ENCODE measurements around the gene LY6G6F. TPM values are rescaled to one million over a fixed set of nuclear protein-coding genes. Genes with fewer than 3 reads are reported as not detected.
A peak's percentile ranks its signal among the peaks of the same experiment; 100 is the strongest.

Gene LY6G6F
- total and polyA plus RNA-seq, 10 of the 15 experiments (the other 5 are each of a cell fraction or from before 2014, with no cell fraction given), result not detected

DNA sequence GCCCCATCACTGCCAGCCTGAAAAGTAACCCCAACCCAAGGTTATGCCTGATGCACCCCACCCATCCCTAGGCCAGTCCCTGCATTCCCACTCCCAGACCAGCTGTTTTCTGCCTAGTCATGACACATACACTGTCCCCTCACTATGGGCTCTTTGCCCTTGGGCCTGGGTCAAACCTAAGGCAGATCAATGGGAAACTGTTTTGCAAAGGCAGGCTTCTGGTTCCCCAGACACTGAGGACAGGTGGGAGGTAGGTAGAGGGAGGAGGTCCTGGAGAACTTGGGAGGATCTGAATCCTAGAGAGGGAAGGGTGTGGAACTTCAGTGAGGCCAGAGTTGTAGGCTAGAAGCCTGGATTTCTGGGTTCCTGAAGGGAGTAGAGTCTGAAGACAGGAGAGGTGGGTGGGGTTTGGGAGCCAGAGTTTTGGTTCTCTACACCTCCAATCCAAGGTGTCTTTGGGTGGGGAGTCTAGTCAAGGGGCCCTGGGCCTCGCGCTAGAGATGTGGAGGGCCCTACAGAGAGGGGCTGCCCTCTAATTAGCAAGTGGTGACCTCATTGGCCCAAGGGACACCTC is 27.7 kb downstream of the LY6G6F start (continued):
- TF ChIP-seq, protein P1, sequence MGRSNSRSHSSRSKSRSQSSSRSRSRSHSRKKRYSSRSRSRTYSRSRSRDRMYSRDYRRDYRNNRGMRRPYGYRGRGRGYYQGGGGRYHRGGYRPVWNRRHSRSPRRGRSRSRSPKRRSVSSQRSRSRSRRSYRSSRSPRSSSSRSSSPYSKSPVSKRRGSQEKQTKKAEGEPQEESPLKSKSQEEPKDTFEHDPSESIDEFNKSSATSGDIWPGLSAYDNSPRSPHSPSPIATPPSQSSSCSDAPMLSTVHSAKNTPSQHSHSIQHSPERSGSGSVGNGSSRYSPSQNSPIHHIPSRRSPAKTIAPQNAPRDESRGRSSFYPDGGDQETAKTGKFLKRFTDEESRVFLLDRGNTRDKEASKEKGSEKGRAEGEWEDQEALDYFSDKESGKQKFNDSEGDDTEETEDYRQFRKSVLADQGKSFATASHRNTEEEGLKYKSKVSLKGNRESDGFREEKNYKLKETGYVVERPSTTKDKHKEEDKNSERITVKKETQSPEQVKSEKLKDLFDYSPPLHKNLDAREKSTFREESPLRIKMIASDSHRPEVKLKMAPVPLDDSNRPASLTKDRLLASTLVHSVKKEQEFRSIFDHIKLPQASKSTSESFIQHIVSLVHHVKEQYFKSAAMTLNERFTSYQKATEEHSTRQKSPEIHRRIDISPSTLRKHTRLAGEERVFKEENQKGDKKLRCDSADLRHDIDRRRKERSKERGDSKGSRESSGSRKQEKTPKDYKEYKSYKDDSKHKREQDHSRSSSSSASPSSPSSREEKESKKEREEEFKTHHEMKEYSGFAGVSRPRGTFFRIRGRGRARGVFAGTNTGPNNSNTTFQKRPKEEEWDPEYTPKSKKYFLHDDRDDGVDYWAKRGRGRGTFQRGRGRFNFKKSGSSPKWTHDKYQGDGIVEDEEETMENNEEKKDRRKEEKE (IDR thresholded peaks at IDR 0.05), result no peak
- no peak for TF ChIP-seq BACH1 (IDR thresholded peaks at IDR 0.05; ENCODE audit: borderline replicate concordance)
- no peak for TF ChIP-seq SIN3A (IDR thresholded peaks at IDR 0.05; ENCODE audit: low read depth, low read length)
- TF ChIP-seq CHD4 (IDR thresholded peaks at IDR 0.05), result no peak
- no peak for TF ChIP-seq SP1 (IDR thresholded peaks at IDR 0.05; ENCODE audit: low read depth, low read length)
- no peak for TF ChIP-seq ZSCAN29 (IDR thresholded peaks at IDR 0.05)
- TF ChIP-seq YY1 (IDR thresholded peaks at IDR 0.05; ENCODE audit: low read depth, low read length), result no peak
- TF ChIP-seq, protein P2, sequence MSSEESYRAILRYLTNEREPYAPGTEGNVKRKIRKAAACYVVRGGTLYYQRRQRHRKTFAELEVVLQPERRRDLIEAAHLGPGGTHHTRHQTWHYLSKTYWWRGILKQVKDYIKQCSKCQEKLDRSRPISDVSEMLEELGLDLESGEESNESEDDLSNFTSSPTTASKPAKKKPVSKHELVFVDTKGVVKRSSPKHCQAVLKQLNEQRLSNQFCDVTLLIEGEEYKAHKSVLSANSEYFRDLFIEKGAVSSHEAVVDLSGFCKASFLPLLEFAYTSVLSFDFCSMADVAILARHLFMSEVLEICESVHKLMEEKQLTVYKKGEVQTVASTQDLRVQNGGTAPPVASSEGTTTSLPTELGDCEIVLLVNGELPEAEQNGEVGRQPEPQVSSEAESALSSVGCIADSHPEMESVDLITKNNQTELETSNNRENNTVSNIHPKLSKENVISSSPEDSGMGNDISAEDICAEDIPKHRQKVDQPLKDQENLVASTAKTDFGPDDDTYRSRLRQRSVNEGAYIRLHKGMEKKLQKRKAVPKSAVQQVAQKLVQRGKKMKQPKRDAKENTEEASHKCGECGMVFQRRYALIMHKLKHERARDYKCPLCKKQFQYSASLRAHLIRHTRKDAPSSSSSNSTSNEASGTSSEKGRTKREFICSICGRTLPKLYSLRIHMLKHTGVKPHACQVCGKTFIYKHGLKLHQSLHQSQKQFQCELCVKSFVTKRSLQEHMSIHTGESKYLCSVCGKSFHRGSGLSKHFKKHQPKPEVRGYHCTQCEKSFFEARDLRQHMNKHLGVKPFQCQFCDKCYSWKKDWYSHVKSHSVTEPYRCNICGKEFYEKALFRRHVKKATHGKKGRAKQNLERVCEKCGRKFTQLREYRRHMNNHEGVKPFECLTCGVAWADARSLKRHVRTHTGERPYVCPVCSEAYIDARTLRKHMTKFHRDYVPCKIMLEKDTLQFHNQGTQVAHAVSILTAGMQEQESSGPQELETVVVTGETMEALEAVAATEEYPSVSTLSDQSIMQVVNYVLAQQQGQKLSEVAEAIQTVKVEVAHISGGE (CRISPR knock-in tag; IDR thresholded peaks at IDR 0.05), result no peak
- 0 out of 4 replicates have a peak, but pooled peaks of 1 of the 2 experiments have one; percentile 25 for TF ChIP-seq EP300 (IDR thresholded peaks at IDR 0.05; ENCODE audit: borderline replicate concordance in 1 of 2, control insufficient read depth in 1 of 2, low read depth in 2 of 2, low read length in 2 of 2)
- no peak for TF ChIP-seq CHD1 (IDR thresholded peaks at IDR 0.05; ENCODE audit: low read depth, low read length)
- TF ChIP-seq ASH2L (IDR thresholded peaks at IDR 0.05; ENCODE audit: borderline replicate concordance, low read depth), result no peak
- 0 out of 2 replicates have a peak, but pooled peaks have one; percentile 82 for TF ChIP-seq JUNB (IDR thresholded peaks at IDR 0.05)
- no peak for TF ChIP-seq CBX3 (IDR thresholded peaks at IDR 0.05; ENCODE audit: borderline replicate concordance, low read depth)
- no peak for TF ChIP-seq SMAD5 (IDR thresholded peaks at IDR 0.05; ENCODE audit: low read depth)

Measured in GM12878 (cell line).